ENCODE data around the gene ASB16. TPM values are rescaled to one million over a fixed set of nuclear protein-coding genes. Genes with fewer than 3 reads are reported as not detected.

Gene ASB16
- total RNA-seq, 5 donors from 2014 or later (not counting 1 experiment from before 2014, with no cell fraction given) = 0.15 TPM; not detected in 4

- H3K36me3 Mint-ChIP-seq = peaks cover 18% of the 10 kb centered on the region
- no peaks in the 10 kb centered on the region for H3K9me3 ChIP-seq
- H3K4me3 ChIP-seq (ENCODE audit: control insufficient read depth in 1 of 2, extremely low read depth in 1 of 2, low read length in 1 of 2) = peak overlapping the region; percentile 84 to 86
- H3K27ac ChIP-seq (ENCODE audit: low read length) = peak overlapping the region; percentile 67
- DNase-seq (peak in 28 of 35 experiments; percentile 19 to 63 (median 44)), ATAC-seq (replicated peaks in 1 of 4) (peak; percentile 22 to 33 (median 27))
- no peaks in the 10 kb centered on the region for H3K27me3 Mint-ChIP-seq
- no peaks in the 10 kb centered on the region for H3K27me3 ChIP-seq (replicated peaks in 1 of 2; ENCODE audit: control insufficient read depth in 2 of 2, extremely low read depth in 1 of 2, insufficient read depth in 2 of 2, low read length in 1 of 2)
- peak overlapping the region; percentile 83 to 88 (median 84) for H3K4me3 Mint-ChIP-seq
- peaks cover 5 to 35% of the 10 kb centered on the region in 2 donors for H3K36me3 ChIP-seq (ENCODE audit: control insufficient read depth in 2 of 2, extremely low read depth in 1 of 2, insufficient read depth in 1 of 2, low read length in 1 of 2)
- peaks cover 33 to 49% (median 41%) of the 10 kb centered on the region in 3 donors for H3K4me1 Mint-ChIP-seq
- ChIA-PET CTCF (interaction anchor here (0.5 to 1.3 kb wide), 4 partner anchors 11 to 23 kb away, joined by 3 to 5 read pairs (median 4); partner anchors contain the start of gene TMUB2 (in 1 of the 2)), POLR2A (interaction anchor here (0.6 to 1.0 kb wide), 3 partner anchors 10 to 122 kb away, joined by 3 to 4 read pairs (median 3); partner anchors contain the start of gene TMUB2 (in 1 of the 2))
- H3K27ac Mint-ChIP-seq = peak overlapping the region; percentile 89 to 95
- H3K4me1 ChIP-seq (ENCODE audit: control insufficient read depth in 1 of 2, extremely low read depth in 1 of 2, insufficient read depth in 2 of 2, low read length in 2 of 2) = peaks cover 18 to 42% of the 10 kb centered on the region in 2 experiments
- no peaks in the 10 kb centered on the region for H3K9me3 Mint-ChIP-seq
- WGBS (ENCODE audit: insufficient coverage) = under 1% methylated on average over 35 of the region's 68 CpGs
These were observed 28.4 kb downstream of the ASB16 start for GRCh38 chr17:44198721-44199552.

- Histone ChIP-seq H3K27me3 (replicated peaks in 1 of 2; ENCODE audit: control insufficient read depth in 2 of 2, extremely low read depth in 1 of 2, insufficient read depth in 2 of 2, low read length in 1 of 2) (no peaks in the 10 kb centered on the region), H3K27ac (ENCODE audit: low read length) (peak within 1 kb of the TSS; percentile 87), H3K36me3 (ENCODE audit: control insufficient read depth in 2 of 2, extremely low read depth in 1 of 2, insufficient read depth in 1 of 2, low read length in 1 of 2) (peaks cover 4 to 26% of the 10 kb centered on the region in 2 donors), H3K9me3 (no peaks in the 10 kb centered on the region), H3K4me3 (ENCODE audit: control insufficient read depth in 1 of 2, extremely low read depth in 1 of 2, low read length in 1 of 2) (peak within 1 kb of the TSS; percentile 84 to 86), H3K4me1 (ENCODE audit: control insufficient read depth in 1 of 2, extremely low read depth in 1 of 2, insufficient read depth in 2 of 2, low read length in 2 of 2) (peaks cover 18 to 48% of the 10 kb centered on the region in 2 experiments)
- under 1% methylated on average over 74 of the region's 126 CpGs for WGBS (ENCODE audit: insufficient coverage)
- DNase-seq (peak; percentile 96 to 100 (median 99)), ATAC-seq (replicated peaks in 1 of 4) (peak; percentile 81 to 86 (median 82))
- H3K27ac Mint-ChIP-seq = peak within 1 kb of the TSS; percentile 89 to 95
- no peaks in the 10 kb centered on the region for H3K9me3 Mint-ChIP-seq
- ChIA-PET CTCF (interaction anchor here in 1 of 2 donors (0.5 to 0.6 kb wide), 3 partner anchors 129 to 964 kb away, joined by 3 to 4 read pairs (median 3); no protein-coding TSS in a partner anchor), POLR2A (interaction anchor here in 1 of 2 donors (0.6 kb wide), 1 partner anchor 17 kb away, joined by 14 read pairs; no protein-coding TSS in a partner anchor)
- H3K4me1 Mint-ChIP-seq = peaks cover 39 to 54% (median 48%) of the 10 kb centered on the region in 3 donors
- peaks cover 13% of the 10 kb centered on the region for H3K36me3 Mint-ChIP-seq
- peak within 1 kb of the TSS; percentile 83 to 93 (median 88) for H3K4me3 Mint-ChIP-seq
- H3K27me3 Mint-ChIP-seq = no peaks in the 10 kb centered on the region
These were observed 29.3 kb downstream of the ASB16 start, which contains the start of gene ATXN7L3 for GRCh38 chr17:44199553-44200477. Gene ATXN7L3 (minus strand): TSS chr17:44199884. CDS start chr17:44198070, 1,814 bp downstream.

GRCh38 chr17:44200478-44201155, 30.1 kb downstream of the ASB16 start:
- H3K4me1 Mint-ChIP-seq = peaks cover 39 to 49% (median 49%) of the 10 kb centered on the region in 3 donors
- Histone ChIP-seq H3K27ac (ENCODE audit: low read length) (peak overlapping the region; percentile 87), H3K4me3 (ENCODE audit: control insufficient read depth in 1 of 2, extremely low read depth in 1 of 2, low read length in 1 of 2) (peak overlapping the region; percentile 84 to 86), H3K36me3 (ENCODE audit: control insufficient read depth in 2 of 2, extremely low read depth in 1 of 2, insufficient read depth in 1 of 2, low read length in 1 of 2) (peaks cover 4 to 18% of the 10 kb centered on the region in 2 donors), H3K4me1 (ENCODE audit: control insufficient read depth in 1 of 2, extremely low read depth in 1 of 2, insufficient read depth in 2 of 2, low read length in 2 of 2) (peaks cover 18 to 48% of the 10 kb centered on the region in 2 experiments), H3K27me3 (replicated peaks in 1 of 2; ENCODE audit: control insufficient read depth in 2 of 2, extremely low read depth in 1 of 2, insufficient read depth in 2 of 2, low read length in 1 of 2) (no peaks in the 10 kb centered on the region), H3K9me3 (no peaks in the 10 kb centered on the region)
- no peak for DNase-seq
- peaks cover 5% of the 10 kb centered on the region for H3K36me3 Mint-ChIP-seq
- no peaks in the 10 kb centered on the region for H3K9me3 Mint-ChIP-seq
- POLR2A ChIA-PET = interaction anchor here in 1 of 2 donors (0.6 kb wide), 1 partner anchor 8 kb away, joined by 3 read pairs; no protein-coding TSS in a partner anchor
- CTCF ChIA-PET = interaction anchor here in 1 of 2 donors (1.9 kb wide), 1 partner anchor 10 kb away, joined by 8 read pairs; no protein-coding TSS in a partner anchor
- no peaks in the 10 kb centered on the region for H3K27me3 Mint-ChIP-seq
- no peak for ATAC-seq (replicated peaks in 1 of 4)
- H3K27ac Mint-ChIP-seq = peak overlapping the region; percentile 83 to 95
- 10% methylated on average over 29 of the region's 36 CpGs for WGBS (ENCODE audit: insufficient coverage)
- peak overlapping the region; percentile 77 to 93 (median 88) for H3K4me3 Mint-ChIP-seq

- Mint-ChIP-seq H3K36me3 (peaks cover 4% of the 10 kb centered on the region), H3K4me3 (no peak overlapping the region), H3K9me3 (no peaks in the 10 kb centered on the region), H3K27ac (peak overlapping the region; percentile 78 to 80), H3K4me1 (peaks cover 33 to 47% (median 44%) of the 10 kb centered on the region in 3 donors), H3K27me3 (no peaks in the 10 kb centered on the region)
- no peak overlapping the region for H3K4me3 ChIP-seq (ENCODE audit: control insufficient read depth in 1 of 2, extremely low read depth in 1 of 2, low read length in 1 of 2)
- ATAC-seq (replicated peaks in 1 of 4) = no peak
- no peak overlapping the region for H3K27ac ChIP-seq (ENCODE audit: low read length)
- WGBS (ENCODE audit: insufficient coverage) = 91% methylated on average over 4 of the region's 4 CpGs
- peaks cover 16 to 41% of the 10 kb centered on the region in 2 experiments for H3K4me1 ChIP-seq (ENCODE audit: control insufficient read depth in 1 of 2, extremely low read depth in 1 of 2, insufficient read depth in 2 of 2, low read length in 2 of 2)
- H3K27me3 ChIP-seq (replicated peaks in 1 of 2; ENCODE audit: control insufficient read depth in 2 of 2, extremely low read depth in 1 of 2, insufficient read depth in 2 of 2, low read length in 1 of 2) = no peaks in the 10 kb centered on the region
- DNase-seq = no peak
- ChIA-PET CTCF (interaction anchor here in 1 of 2 donors (0.6 kb wide), 1 partner anchor 19 kb away, joined by 6 read pairs; no protein-coding TSS in a partner anchor), POLR2A (no interaction called here)
- no peaks in the 10 kb centered on the region for H3K9me3 ChIP-seq
- H3K36me3 ChIP-seq (ENCODE audit: control insufficient read depth in 2 of 2, extremely low read depth in 1 of 2, insufficient read depth in 1 of 2, low read length in 1 of 2) = peaks cover 0 to 12% of the 10 kb centered on the region in 2 donors
These were observed 32.3 kb downstream of the ASB16 start for GRCh38 chr17:44202756-44203155.

- ChIA-PET POLR2A (interaction anchor here in 1 of 2 donors (0.6 kb wide), 1 partner anchor 160 kb away, joined by 3 read pairs; the partner anchor contains the start of gene FAM171A2), CTCF (interaction anchor here (0.5 to 1.4 kb wide), 6 partner anchors 17 to 1245 kb away, joined by 3 to 5 read pairs (median 4); partner anchors contain the start of genes GRN (in 1 of the 2) and TMUB2 (in 1 of the 2))
- DNase-seq (peak in 20 of 35 experiments; percentile 29 to 69 (median 42)), ATAC-seq (replicated peaks in 1 of 4) (no peak)
- peak overlapping the region; percentile 78 to 80 for H3K27ac Mint-ChIP-seq
- peaks cover 31 to 47% (median 45%) of the 10 kb centered on the region in 3 donors for H3K4me1 Mint-ChIP-seq
- WGBS (ENCODE audit: insufficient coverage) = 56% methylated on average over 9 of the region's 9 CpGs
- peaks cover 4 to 24% of the 10 kb centered on the region in 2 donors for H3K36me3 ChIP-seq (ENCODE audit: control insufficient read depth in 2 of 2, extremely low read depth in 1 of 2, insufficient read depth in 1 of 2, low read length in 1 of 2)
- no peak overlapping the region for H3K4me3 ChIP-seq (ENCODE audit: control insufficient read depth in 1 of 2, extremely low read depth in 1 of 2, low read length in 1 of 2)
- no peak overlapping the region for H3K4me3 Mint-ChIP-seq
- H3K4me1 ChIP-seq (ENCODE audit: control insufficient read depth in 1 of 2, extremely low read depth in 1 of 2, insufficient read depth in 2 of 2, low read length in 2 of 2) = peaks cover 10 to 34% of the 10 kb centered on the region in 2 experiments
- no peak overlapping the region for H3K27ac ChIP-seq (ENCODE audit: low read length)
- H3K9me3 Mint-ChIP-seq = no peaks in the 10 kb centered on the region
- no peaks in the 10 kb centered on the region for H3K9me3 ChIP-seq
- H3K36me3 Mint-ChIP-seq = peaks cover 9% of the 10 kb centered on the region
- no peaks in the 10 kb centered on the region for H3K27me3 ChIP-seq (replicated peaks in 1 of 2; ENCODE audit: control insufficient read depth in 2 of 2, extremely low read depth in 1 of 2, insufficient read depth in 2 of 2, low read length in 1 of 2)
- H3K27me3 Mint-ChIP-seq = no peaks in the 10 kb centered on the region
These were observed 33.4 kb downstream of the ASB16 start for GRCh38 chr17:44203731-44204440.

All from T-cell (primary cell).